GM18505 (cell line): ENCODE measurements around the gene PTGES.

Source experiments
- ATAC-seq: cut with Tn5 transposase; IDR thresholded peaks from one replicate; pipeline ENCODE4 v1.9.1; 2021; ENCODE audit not compliant: unreplicated experiment
- POLR2A ChIP-seq: IDR thresholded peaks from 4 replicates; pipeline ENCODE4 v1.6.1; 2011; ENCODE audit warnings: borderline replicate concordance; ENCODE audit not compliant: insufficient read depth, insufficient read length; ENCODE audit errors: extremely low read depth

PTGES gene

DNA sequence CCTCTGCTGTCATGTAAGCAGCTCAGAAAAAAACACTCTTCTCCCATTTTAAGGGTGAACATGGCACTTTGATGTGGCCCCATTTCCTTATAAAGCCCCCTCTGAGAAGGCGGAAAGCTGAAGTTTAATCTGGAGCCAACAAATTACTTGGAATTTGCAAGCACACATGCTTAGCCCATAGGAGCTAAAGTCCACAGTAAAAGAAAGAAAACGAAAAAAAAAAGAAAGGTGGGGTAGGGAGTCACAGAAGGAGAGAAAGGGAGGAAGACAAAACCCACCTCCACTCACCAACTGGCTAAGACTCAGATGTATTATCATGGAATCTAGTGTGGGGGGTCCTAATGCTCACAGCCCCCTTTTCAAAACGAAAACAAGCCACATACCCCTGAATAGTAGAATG, 57.0 kb downstream of the PTGES start:
- no peak for TF ChIP-seq POLR2A

DNA sequence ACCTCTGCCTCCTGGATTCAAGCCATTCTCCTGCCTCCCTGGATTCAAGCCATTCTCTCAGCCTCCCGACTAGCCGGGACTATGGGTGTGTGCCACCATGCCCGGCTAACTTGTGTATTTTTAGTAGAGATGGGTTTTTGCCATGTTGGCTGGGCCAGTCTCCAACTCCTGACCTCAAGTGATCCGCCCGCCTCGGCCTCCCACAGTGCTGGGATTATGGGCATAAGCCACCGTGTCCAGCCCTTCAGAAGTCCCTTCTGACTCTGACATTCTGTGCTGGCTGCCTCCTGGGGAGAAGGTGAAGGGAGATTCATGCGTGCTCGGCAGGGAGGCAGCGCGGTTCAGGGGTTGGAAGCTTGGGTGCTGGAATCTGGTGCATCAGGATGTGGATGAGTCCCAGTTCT, 58.6 kb downstream of the PTGES start:
- TF ChIP-seq POLR2A = no peak
- ATAC-seq = no peak

More for the DNA sequence above, 57.0 kb downstream of the PTGES start:
- no peak for ATAC-seq

DNA sequence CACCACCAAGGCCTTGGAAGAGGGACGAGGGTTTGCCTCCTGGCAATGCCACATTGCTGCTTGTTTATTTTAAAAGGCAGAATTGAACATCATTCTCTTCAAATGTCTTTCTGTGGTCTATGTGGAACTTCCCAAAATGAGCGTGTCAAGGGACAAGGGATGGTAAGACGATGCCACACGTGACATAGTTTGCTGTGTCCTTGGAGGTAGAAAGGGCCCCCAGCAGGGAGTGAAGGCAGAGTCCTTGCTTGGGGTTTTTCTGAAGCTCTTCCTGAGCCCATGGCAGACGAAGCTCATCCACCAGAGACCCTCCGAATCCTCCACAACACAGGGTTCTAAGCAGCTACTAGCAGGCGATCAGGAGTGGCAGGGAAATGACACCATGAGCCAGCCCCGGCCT, 59.1 kb downstream of the PTGES start:
- TF ChIP-seq POLR2A = no peak
- no peak for ATAC-seq

DNA sequence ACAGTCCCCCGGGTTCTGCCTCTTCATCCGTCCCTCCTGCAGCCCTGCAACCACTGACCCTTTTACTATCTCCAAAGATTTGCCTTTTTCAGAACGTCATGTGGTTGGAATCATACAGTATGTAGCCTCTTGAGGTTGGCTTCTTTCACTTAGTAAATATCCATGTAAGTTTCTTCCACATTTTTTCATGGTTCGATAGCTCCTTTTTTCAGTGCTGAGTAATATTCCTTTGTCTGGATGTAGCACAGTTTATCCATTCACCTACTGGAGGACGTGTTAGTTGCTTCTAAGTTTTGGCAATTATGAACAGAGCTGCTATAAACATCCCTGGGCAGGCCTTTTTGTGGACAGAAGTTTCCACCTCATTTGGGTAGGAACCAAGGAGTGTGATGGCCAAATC, 60.3 kb downstream of the PTGES start:
- no peak for ATAC-seq

More for the DNA sequence above, 60.3 kb downstream of the PTGES start:
- TF ChIP-seq POLR2A = no peak
